Daoy (cell line): ENCODE measurements around the gene SOAT1. TPM values are rescaled to one million over a fixed set of nuclear protein-coding genes. Genes with fewer than 3 reads are reported as not detected.

Experiments
- DNase-seq: peaks from one replicate; pipeline ENCODE4 v3.0.0-alpha.2; 2015; ENCODE audit warnings: low read depth
- total RNA-seq: library from RNA; depleted of rRNA; stranded (reverse); fragments of >200 nt; shearing (Covaris generic); gene quantifications from 2 replicates; pipeline ENCODE4 v1.2.3, GENCODE V29; 2014

The SOAT1 gene
- total RNA-seq, 1 experiment from 2014 or later, result 15.9 TPM

- no peak for DNase-seq
These were observed 11.9 kb downstream of the SOAT1 start for GRCh38 chr1:179305450-179305849.

GRCh38 chr1:179310291-179310690, 16.7 kb downstream of the SOAT1 start:
- no peak for DNase-seq

GRCh38 chr1:179310721-179311120, 17.1 kb downstream of the SOAT1 start:
- peak; percentile 47 for DNase-seq

- no peak for DNase-seq
These were observed 17.6 kb downstream of the SOAT1 start for GRCh38 chr1:179311149-179311700.

- no peak for DNase-seq
These were observed 19.4 kb downstream of the SOAT1 start for GRCh38 chr1:179313004-179313403.

GRCh38 chr1:179314928-179315327, 21.3 kb downstream of the SOAT1 start:
- DNase-seq, result no peak

- no peak for DNase-seq
These were observed 24.9 kb downstream of the SOAT1 start for GRCh38 chr1:179318491-179318890.

GRCh38 chr1:179321533-179322216, 28.1 kb downstream of the SOAT1 start:
- DNase-seq, result no peak

- DNase-seq, result no peak
These were observed 29.0 kb downstream of the SOAT1 start for GRCh38 chr1:179322557-179322956.

GRCh38 chr1:179323436-179323835, 29.8 kb downstream of the SOAT1 start:
- DNase-seq, result no peak

GRCh38 chr1:179325836-179326235, 32.2 kb downstream of the SOAT1 start:
- no peak for DNase-seq

- no peak for DNase-seq
These were observed 33.1 kb downstream of the SOAT1 start for GRCh38 chr1:179326746-179327145.

GRCh38 chr1:179327196-179327595, 33.6 kb downstream of the SOAT1 start:
- DNase-seq, result no peak

- no peak for DNase-seq
These were observed 34.1 kb downstream of the SOAT1 start for GRCh38 chr1:179327679-179328078.

GRCh38 chr1:179329862-179330261, 36.3 kb downstream of the SOAT1 start:
- DNase-seq, result no peak

GRCh38 chr1:179334440-179334839, 40.8 kb downstream of the SOAT1 start:
- DNase-seq, result no peak

GRCh38 chr1:179337288-179337687, 43.7 kb downstream of the SOAT1 start:
- no peak for DNase-seq

- no peak for DNase-seq
These were observed 44.5 kb downstream of the SOAT1 start for GRCh38 chr1:179337942-179338560.

- DNase-seq, result no peak
These were observed 47.3 kb downstream of the SOAT1 start for GRCh38 chr1:179340918-179341317.

GRCh38 chr1:179341943-179342547, 48.4 kb downstream of the SOAT1 start:
- no peak for DNase-seq

- DNase-seq, result no peak
These were observed 49.3 kb downstream of the SOAT1 start for GRCh38 chr1:179342740-179343404.

GRCh38 chr1:179351281-179351680, 57.7 kb downstream of the SOAT1 start:
- no peak for DNase-seq
